ENCODE results near the gene ORC3.
"Not testable (repeated sequence)": the region's sequence is repeated elsewhere in the genome, so short reads cannot be mapped to it uniquely, and the experiment has no call there.

The ORC3 gene

GRCh38 chr6:87600576-87600975, 10.6 kb downstream of the ORC3 start:
- DNase-seq (ENCODE audit: low spot score), result no peak

- no peak for DNase-seq (ENCODE audit: low spot score)
These were observed 16.3 kb downstream of the ORC3 start for GRCh38 chr6:87606199-87606598.

GRCh38 chr6:87608802-87609201, 18.9 kb downstream of the ORC3 start:
- DNase-seq (ENCODE audit: low spot score), result no peak

- DNase-seq (ENCODE audit: low spot score), result not testable (repeated sequence)
These were observed 23.1 kb downstream of the ORC3 start for GRCh38 chr6:87613018-87613417.

- DNase-seq (ENCODE audit: low spot score), result no peak
These were observed 27.5 kb downstream of the ORC3 start for GRCh38 chr6:87617405-87617804.

GRCh38 chr6:87618531-87618930, 28.6 kb downstream of the ORC3 start:
- DNase-seq (ENCODE audit: low spot score), result no peak

- DNase-seq (ENCODE audit: low spot score), result no peak
These were observed 33.3 kb downstream of the ORC3 start for GRCh38 chr6:87623248-87623647.

GRCh38 chr6:87628424-87628823, 38.5 kb downstream of the ORC3 start:
- DNase-seq (ENCODE audit: low spot score), result no peak

- no peak for DNase-seq (ENCODE audit: low spot score)
These were observed 38.9 kb downstream of the ORC3 start for GRCh38 chr6:87628881-87629280.

GRCh38 chr6:87630746-87631145, 40.8 kb downstream of the ORC3 start:
- DNase-seq (ENCODE audit: low spot score), result no peak

GRCh38 chr6:87633851-87634250, 43.9 kb downstream of the ORC3 start:
- DNase-seq (ENCODE audit: low spot score), result no peak

GRCh38 chr6:87636315-87636714, 46.4 kb downstream of the ORC3 start:
- DNase-seq (ENCODE audit: low spot score), result no peak

GRCh38 chr6:87637106-87637505, 47.2 kb downstream of the ORC3 start:
- DNase-seq (ENCODE audit: low spot score), result no peak

GRCh38 chr6:87639373-87639772, 49.4 kb downstream of the ORC3 start:
- no peak for DNase-seq (ENCODE audit: low spot score)

GRCh38 chr6:87641065-87641692, 51.2 kb downstream of the ORC3 start:
- no peak for DNase-seq (ENCODE audit: low spot score)

- DNase-seq (ENCODE audit: low spot score), result no peak
These were observed 55.1 kb downstream of the ORC3 start for GRCh38 chr6:87645080-87645479.

- no peak for DNase-seq (ENCODE audit: low spot score)
These were observed 63.4 kb downstream of the ORC3 start for GRCh38 chr6:87653074-87653962.

- DNase-seq (ENCODE audit: low spot score), result no peak
These were observed 64.2 kb downstream of the ORC3 start for GRCh38 chr6:87654122-87654521.

- no peak for DNase-seq (ENCODE audit: low spot score)
These were observed 65.0 kb downstream of the ORC3 start for GRCh38 chr6:87654875-87655454.

GRCh38 chr6:87655824-87656223, 65.9 kb downstream of the ORC3 start:
- DNase-seq (ENCODE audit: low spot score), result no peak

GRCh38 chr6:87656857-87657256, 66.9 kb downstream of the ORC3 start:
- no peak for DNase-seq (ENCODE audit: low spot score)

- no peak for DNase-seq (ENCODE audit: low spot score)
These were observed 68.6 kb downstream of the ORC3 start for GRCh38 chr6:87658516-87658915.

GRCh38 chr6:87660226-87660911, 70.4 kb downstream of the ORC3 start:
- no peak for DNase-seq (ENCODE audit: low spot score)
